Inferior parietal cortex (tissue), 1 donor: ENCODE measurements around the gene SUMF1.
A peak's percentile ranks its signal among the peaks of the same experiment; 100 is the strongest.
"Not testable (repeated sequence)": the region's sequence is repeated elsewhere in the genome, so short reads cannot be mapped to it uniquely, and the experiment has no call there.

Experiments
- DNase-seq: peaks from one replicate; pipeline ENCODE4 v3.0.0-alpha.2; 2016; ENCODE audit errors: extremely low spot score

The SUMF1 gene

GRCh38 chr3:4461468-4462090 lies 5.5 kb downstream of the SUMF1 start:
- DNase-seq = no peak

DNA sequence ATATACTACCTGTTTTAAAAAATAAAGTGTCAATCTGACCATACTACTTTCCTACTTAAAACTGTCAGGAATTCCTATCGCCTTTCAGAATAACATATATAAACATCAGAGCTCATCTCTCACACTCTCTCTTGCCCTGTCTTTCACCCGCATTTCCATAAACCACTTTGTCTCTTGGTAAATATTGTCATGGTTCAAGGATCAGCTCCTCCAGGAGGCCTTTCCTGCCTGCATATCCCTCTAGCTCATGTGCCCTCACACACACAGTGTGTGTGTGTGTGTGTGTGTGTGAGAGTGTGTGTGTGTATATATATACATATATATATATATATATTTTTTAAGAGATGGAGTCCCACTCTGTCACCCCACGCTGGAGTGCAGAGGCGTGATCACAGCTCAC lies 6.7 kb downstream of the SUMF1 start:
- no peak for DNase-seq

- no peak for DNase-seq
Measured at GRCh38 chr3:4458961-4459360, 8.1 kb downstream of the SUMF1 start.

- DNase-seq = not testable (repeated sequence)
Measured at GRCh38 chr3:4456780-4457179, 10.3 kb downstream of the SUMF1 start.

DNA sequence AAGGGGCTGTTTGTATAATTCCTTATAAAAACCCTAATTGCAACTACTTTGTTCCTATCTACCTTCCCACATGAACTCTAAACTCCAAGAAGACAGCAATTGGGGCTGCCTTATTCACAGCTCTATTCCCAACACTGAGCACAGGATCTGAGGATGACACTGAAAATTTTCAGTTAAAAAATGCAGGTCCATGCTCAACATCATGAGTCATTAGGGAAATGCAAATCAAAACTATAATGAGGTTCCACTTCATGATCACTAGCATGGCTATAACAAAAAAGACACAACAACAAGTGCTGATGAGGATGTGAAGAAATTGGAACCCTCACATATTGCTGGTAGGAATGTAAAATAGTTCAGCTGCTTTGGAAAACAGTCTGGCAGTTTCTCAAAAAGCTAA lies 12.9 kb downstream of the SUMF1 start:
- no peak for DNase-seq

DNA sequence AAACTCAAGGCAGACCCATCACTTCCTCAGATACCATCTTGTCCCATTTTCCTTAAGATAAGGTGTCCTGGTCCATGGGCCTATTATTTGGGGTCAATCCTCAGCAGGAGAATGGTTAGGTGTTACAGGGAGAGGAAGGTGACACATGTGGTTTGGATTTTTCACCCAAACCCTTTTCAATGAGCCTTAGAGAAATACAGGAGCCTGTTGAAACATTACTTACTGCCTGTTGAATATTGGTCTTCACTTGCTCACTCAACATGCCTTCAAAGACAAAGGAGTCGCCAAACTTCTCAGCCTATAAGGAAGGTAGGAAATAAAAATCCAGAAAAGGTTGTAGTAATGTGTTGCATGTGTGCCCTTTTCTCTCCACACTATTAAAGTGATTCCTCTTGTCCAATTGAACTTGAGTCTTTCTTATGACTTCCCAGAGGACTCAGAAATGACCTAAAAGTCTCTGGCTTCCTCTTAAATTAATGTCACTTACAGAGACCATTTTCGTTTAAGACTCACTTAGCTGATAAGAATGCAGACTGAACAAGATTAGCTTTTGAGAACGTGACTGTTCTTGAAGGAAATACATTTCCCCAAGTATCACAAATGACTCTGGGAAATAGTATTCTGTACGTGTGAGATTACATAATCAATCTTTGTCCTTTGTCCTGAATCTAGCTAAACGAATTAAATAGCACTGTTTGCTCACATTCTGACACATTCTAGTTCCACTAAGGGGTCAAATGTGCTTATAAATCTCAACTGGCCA lies 17.8 kb downstream of the SUMF1 start:
- no peak for DNase-seq

DNA sequence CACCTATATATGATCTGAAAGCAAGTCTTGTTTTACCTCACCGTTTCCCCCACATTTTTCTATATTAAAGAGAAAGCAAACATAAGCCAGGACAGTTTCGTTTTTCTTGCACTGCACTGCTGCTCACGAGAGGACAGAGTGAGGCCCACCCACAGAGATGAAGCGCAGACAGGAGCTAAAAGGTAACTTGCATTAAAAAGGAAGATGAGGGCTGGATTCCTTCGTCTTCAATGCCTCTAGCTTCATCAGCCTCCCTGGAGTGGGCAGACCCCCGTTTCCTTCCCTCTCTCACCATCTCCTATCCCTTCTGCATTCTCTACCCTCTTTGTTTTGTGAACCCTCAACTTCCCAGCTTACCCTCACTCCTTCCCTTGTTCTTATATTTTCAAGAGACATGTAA lies 18.9 kb downstream of the SUMF1 start:
- DNase-seq = no peak

- no peak for DNase-seq
Measured at GRCh38 chr3:4447295-4447999, 19.6 kb downstream of the SUMF1 start.

- no peak for DNase-seq
Measured at GRCh38 chr3:4440951-4441350, 26.1 kb downstream of the SUMF1 start.

DNA sequence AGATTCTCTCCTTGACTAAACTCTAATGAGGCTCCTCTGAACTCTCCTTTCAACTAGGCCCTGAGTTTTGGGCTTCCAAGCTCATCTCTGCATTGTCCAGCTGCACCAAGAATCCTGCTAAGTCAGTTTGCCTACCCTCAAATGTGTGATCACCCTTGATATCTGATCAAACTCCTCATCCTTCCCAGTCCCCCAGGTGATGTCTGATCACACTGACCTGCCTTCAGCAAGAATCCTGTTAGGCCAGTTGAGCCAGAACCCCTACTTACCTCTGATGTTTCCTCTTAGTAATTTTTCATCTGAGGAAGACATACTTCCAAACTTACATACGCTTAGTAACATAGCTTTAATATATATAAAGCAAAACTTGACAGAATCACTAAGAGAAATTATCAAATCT lies 28.8 kb downstream of the SUMF1 start:
- DNase-seq = no peak

- no peak for DNase-seq
Measured at GRCh38 chr3:4432259-4432658, 34.8 kb downstream of the SUMF1 start.

- no peak for DNase-seq
Measured at GRCh38 chr3:4429648-4430350, 37.3 kb downstream of the SUMF1 start.

- peak; percentile 19 for DNase-seq
Measured at GRCh38 chr3:4426782-4427344, 40.2 kb downstream of the SUMF1 start.

- no peak for DNase-seq
Measured at GRCh38 chr3:4426261-4426781, 40.7 kb downstream of the SUMF1 start.

DNA sequence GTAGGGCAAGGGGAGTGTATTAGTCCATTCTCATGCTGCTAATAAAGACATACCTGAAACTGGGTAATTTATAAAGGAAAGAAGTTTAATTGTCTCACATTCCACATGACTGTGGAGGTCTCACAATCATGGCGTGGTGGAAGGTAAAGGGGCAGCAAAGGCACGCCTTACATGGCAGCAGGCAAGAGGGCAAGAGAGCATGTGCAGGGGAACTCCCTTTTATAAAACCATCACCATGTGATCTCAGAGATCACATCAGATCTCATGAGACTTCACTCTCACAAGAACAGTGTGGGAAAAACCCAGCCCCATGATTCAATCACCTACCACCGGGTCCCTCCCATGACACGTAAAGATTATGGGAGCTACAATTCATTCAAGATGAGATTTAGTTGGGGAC lies 41.4 kb downstream of the SUMF1 start:
- DNase-seq = no peak

DNA sequence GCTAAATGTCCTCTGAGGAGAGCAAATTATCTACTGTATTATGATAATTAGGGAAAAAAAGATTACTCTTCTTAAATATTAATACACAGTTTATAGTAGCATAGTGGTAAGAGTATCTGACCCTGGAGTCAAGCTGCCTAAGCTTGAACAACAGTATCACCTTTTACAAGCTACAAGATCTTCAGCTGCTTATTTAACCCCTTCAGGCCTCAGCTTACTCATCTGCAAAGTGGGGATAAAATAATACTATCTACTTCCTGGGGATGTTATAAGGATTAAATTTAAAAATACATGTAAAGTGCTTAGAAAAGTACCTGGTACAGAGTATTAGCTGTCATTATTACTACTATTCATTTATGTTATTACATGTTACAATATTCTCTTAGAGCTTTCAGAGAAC lies 42.0 kb downstream of the SUMF1 start:
- DNase-seq = no peak

DNA sequence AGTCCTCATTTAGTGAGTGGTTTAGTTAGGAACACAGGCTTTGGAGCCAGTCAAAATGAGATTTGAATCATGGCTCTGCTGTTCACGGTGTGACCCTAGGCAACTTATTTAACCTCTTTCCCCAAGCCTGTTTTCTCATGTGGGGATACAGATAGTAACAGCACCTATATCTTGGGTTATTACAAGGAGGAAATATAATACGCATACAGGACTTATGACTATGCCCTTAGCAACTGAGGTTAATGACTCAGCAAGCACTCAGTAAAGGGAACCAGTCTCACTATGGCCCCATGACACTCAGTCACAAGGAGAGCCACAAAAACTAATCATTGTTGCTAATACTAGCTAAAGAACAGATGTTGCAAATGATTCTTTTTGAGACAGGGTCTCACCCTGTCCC lies 45.9 kb downstream of the SUMF1 start:
- no peak for DNase-seq

DNA sequence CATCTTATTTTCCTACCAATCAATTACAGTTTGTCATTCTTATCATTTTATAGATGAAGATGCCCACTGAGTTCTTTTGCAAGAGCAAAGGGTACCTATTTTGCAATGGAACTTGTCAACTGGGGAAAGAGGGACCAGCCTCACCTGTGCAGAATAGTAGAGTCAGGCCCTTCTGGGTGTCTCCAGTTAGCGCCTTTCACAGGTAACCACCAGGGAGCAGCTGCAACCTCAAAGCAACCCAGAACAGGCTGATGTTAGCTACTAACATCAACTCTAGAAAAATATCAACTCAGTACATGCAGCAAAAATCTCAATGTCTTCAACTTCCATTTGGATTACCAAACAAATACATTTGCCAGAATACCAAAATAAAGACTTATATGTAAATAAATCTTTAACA lies 47.1 kb downstream of the SUMF1 start:
- DNase-seq = no peak

- no peak for DNase-seq
Measured at GRCh38 chr3:4419386-4419785, 47.7 kb downstream of the SUMF1 start.

- no peak for DNase-seq
Measured at GRCh38 chr3:4418156-4418555, 48.9 kb downstream of the SUMF1 start.

DNA sequence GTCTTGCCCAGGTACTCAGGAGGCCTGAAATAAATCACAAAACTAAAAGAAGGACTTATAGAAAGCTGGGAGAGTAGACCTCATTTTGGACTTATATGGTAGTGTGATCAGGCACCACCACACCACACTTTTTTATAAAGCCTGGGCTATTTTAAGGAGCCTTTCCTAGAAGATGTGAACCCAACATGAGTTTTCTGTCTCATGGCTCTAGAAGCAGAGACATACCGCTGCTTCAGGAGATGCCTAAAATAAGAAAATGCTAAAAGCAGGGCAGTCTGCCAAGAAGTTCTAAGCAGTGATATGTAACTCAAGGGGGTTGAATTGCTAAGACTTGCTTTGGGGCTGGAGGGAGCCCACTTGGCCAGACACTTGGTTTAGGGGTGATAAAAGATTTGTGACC lies 49.6 kb downstream of the SUMF1 start:
- peak; percentile 51 for DNase-seq

- DNase-seq = no peak
Measured at GRCh38 chr3:4416961-4417360, 50.1 kb downstream of the SUMF1 start.
